ENCODE measurements around the gene KAZN.

The KAZN gene

GRCh38 chr1:14748151-14748550 lies 149.7 kb downstream of the KAZN start:
- DNase-seq: no peak

- DNase-seq: no peak
Observed at GRCh38 chr1:14748977-14749376, 150.5 kb downstream of the KAZN start.

GRCh38 chr1:14750490-14750889 lies 152.0 kb downstream of the KAZN start:
- no peak for DNase-seq

- DNase-seq: no peak
Observed at GRCh38 chr1:14755518-14756252, 157.2 kb downstream of the KAZN start.

GRCh38 chr1:14756589-14757285 lies 158.3 kb downstream of the KAZN start:
- no peak for DNase-seq

- DNase-seq: no peak
Observed at GRCh38 chr1:14757286-14757625, 158.8 kb downstream of the KAZN start.

- DNase-seq: no peak
Observed at GRCh38 chr1:14759042-14759818, 160.7 kb downstream of the KAZN start.

GRCh38 chr1:14759843-14760242 lies 161.4 kb downstream of the KAZN start:
- DNase-seq: no peak

- no peak for DNase-seq
Observed at GRCh38 chr1:14760780-14761179, 162.3 kb downstream of the KAZN start.

GRCh38 chr1:14761291-14762153 lies 163.0 kb downstream of the KAZN start:
- DNase-seq: no peak

GRCh38 chr1:14763977-14764376 lies 165.5 kb downstream of the KAZN start:
- DNase-seq: no peak

GRCh38 chr1:14765773-14766172 lies 167.3 kb downstream of the KAZN start:
- DNase-seq: no peak

GRCh38 chr1:14767075-14767474 lies 168.6 kb downstream of the KAZN start:
- DNase-seq: no peak

- no peak for DNase-seq
Observed at GRCh38 chr1:14768582-14769304, 170.3 kb downstream of the KAZN start.

- no peak for DNase-seq
Observed at GRCh38 chr1:14769486-14770274, 171.2 kb downstream of the KAZN start.

- DNase-seq: no peak
Observed at GRCh38 chr1:14773396-14774025, 175.0 kb downstream of the KAZN start.

- DNase-seq: no peak
Observed at GRCh38 chr1:14774225-14774624, 175.7 kb downstream of the KAZN start.

GRCh38 chr1:14774988-14775387 lies 176.5 kb downstream of the KAZN start:
- DNase-seq: no peak

- DNase-seq: no peak
Observed at GRCh38 chr1:14775434-14775833, 176.9 kb downstream of the KAZN start.

GRCh38 chr1:14777516-14778506 lies 179.3 kb downstream of the KAZN start:
- no peak for DNase-seq
